Central memory CD8-positive, alpha-beta T cell (primary cell): ENCODE data around the gene COG1.
"Not testable (repeated sequence)": the region's sequence is repeated elsewhere in the genome, so short reads cannot be mapped to it uniquely, and the experiment has no call there.

Experiments
- ATAC-seq: fragments of 150-1000 bp; cut with Tn5 transposase; replicated peaks from 2 replicates; pipeline ENCODE4 v1.10.0; 2022; ENCODE audit warnings: mild to moderate bottlenecking, moderate FRiP score, moderate number of reproducible peaks; ENCODE audit not compliant: poor library complexity, severe bottlenecking; ENCODE audit errors: extremely low read depth
- DNase-seq, 2 donors: peaks; one replicate each; pipeline ENCODE4 v3.0.0; 2021; ENCODE audit warnings: low spot score in 2 of 2
- H3K27ac Mint-ChIP-seq: one replicate; pipeline ENCODE4 v1.8.0; 2022; ENCODE audit warnings: low read depth, mild to moderate bottlenecking, moderate library complexity, mixed read lengths
- H3K27me3 Mint-ChIP-seq: one replicate; pipeline ENCODE4 v1.8.0; 2022; ENCODE audit warnings: mixed read lengths
- H3K36me3 Mint-ChIP-seq: one replicate; pipeline ENCODE4 v1.8.0; 2022; ENCODE audit warnings: mild to moderate bottlenecking, moderate library complexity, mixed read lengths; ENCODE audit not compliant: insufficient read depth
- H3K4me1 Mint-ChIP-seq: one replicate; pipeline ENCODE4 v1.8.0; 2022; ENCODE audit warnings: mixed read lengths
- H3K4me3 Mint-ChIP-seq: one replicate; pipeline ENCODE4 v1.8.0; 2022; ENCODE audit warnings: mild to moderate bottlenecking, moderate library complexity, mixed read lengths
- H3K9me3 Mint-ChIP-seq: one replicate; pipeline ENCODE4 v1.8.0; 2022; ENCODE audit warnings: mixed read lengths

Gene COG1, protein sequence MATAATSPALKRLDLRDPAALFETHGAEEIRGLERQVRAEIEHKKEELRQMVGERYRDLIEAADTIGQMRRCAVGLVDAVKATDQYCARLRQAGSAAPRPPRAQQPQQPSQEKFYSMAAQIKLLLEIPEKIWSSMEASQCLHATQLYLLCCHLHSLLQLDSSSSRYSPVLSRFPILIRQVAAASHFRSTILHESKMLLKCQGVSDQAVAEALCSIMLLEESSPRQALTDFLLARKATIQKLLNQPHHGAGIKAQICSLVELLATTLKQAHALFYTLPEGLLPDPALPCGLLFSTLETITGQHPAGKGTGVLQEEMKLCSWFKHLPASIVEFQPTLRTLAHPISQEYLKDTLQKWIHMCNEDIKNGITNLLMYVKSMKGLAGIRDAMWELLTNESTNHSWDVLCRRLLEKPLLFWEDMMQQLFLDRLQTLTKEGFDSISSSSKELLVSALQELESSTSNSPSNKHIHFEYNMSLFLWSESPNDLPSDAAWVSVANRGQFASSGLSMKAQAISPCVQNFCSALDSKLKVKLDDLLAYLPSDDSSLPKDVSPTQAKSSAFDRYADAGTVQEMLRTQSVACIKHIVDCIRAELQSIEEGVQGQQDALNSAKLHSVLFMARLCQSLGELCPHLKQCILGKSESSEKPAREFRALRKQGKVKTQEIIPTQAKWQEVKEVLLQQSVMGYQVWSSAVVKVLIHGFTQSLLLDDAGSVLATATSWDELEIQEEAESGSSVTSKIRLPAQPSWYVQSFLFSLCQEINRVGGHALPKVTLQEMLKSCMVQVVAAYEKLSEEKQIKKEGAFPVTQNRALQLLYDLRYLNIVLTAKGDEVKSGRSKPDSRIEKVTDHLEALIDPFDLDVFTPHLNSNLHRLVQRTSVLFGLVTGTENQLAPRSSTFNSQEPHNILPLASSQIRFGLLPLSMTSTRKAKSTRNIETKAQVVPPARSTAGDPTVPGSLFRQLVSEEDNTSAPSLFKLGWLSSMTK

GRCh38 chr17:73192894-73193701 is at the start of gene COG1:
Gene COG1 (plus strand): TSS chr17:73193055. CDS start chr17:73193070, 15 bp downstream.
- no peaks in the 10 kb centered on the region for H3K27me3 Mint-ChIP-seq
- H3K9me3 Mint-ChIP-seq, result no peaks in the 10 kb centered on the region
- H3K36me3 Mint-ChIP-seq, result peaks cover 21% of the 10 kb centered on the region
- ATAC-seq (peak; percentile 90), DNase-seq (peak; percentile 25 to 57)
- peak within 1 kb of the TSS; percentile 98 for H3K4me3 Mint-ChIP-seq
- peak within 1 kb of the TSS; percentile 95 for H3K27ac Mint-ChIP-seq
- peaks cover 15% of the 10 kb centered on the region for H3K4me1 Mint-ChIP-seq

- H3K4me1 Mint-ChIP-seq, result peaks cover 15% of the 10 kb centered on the region
- not testable (repeated sequence) for H3K27ac Mint-ChIP-seq, H3K27me3 Mint-ChIP-seq, DNase-seq, H3K36me3 Mint-ChIP-seq, H3K4me3 Mint-ChIP-seq, ATAC-seq, H3K9me3 Mint-ChIP-seq
Observed at GRCh38 chr17:73144209-73144608, 48.6 kb upstream of the COG1 start.

DNA sequence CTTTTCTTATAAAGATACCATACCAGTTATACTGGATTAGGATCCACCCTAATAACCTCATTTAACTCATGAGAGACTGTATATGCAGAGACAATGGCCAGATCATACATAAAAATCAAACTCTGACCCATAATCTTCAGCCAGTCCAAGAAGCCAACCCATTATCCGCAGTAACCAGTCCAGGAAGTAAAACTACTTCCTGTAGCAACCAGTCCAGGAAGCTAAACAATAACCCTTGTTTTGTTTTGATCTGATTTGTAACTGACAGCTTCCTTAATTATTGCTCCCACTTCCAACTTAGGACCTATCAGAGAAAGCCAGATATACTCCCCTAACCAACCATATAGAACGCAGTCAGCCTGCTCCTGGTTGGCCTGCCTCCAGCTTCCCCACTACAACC is 47.2 kb upstream of the COG1 start:
- Mint-ChIP-seq H3K27me3 (peaks cover 6% of the 10 kb centered on the region), H3K27ac (no peak overlapping the region), H3K36me3 (peaks cover 4% of the 10 kb centered on the region), H3K4me3 (no peak overlapping the region), H3K4me1 (peaks cover 15% of the 10 kb centered on the region), H3K9me3 (peaks cover 7% of the 10 kb centered on the region)
- no peak for ATAC-seq
- no peak for DNase-seq

GRCh38 chr17:73147791-73148190 is 45.1 kb upstream of the COG1 start:
- H3K4me1 Mint-ChIP-seq, result peaks cover 12% of the 10 kb centered on the region
- H3K9me3 Mint-ChIP-seq, H3K4me3 Mint-ChIP-seq, H3K36me3 Mint-ChIP-seq, ATAC-seq, DNase-seq: not testable (repeated sequence)
- peaks cover 27% of the 10 kb centered on the region for H3K27me3 Mint-ChIP-seq
- peak overlapping the region; percentile 67 for H3K27ac Mint-ChIP-seq

DNA sequence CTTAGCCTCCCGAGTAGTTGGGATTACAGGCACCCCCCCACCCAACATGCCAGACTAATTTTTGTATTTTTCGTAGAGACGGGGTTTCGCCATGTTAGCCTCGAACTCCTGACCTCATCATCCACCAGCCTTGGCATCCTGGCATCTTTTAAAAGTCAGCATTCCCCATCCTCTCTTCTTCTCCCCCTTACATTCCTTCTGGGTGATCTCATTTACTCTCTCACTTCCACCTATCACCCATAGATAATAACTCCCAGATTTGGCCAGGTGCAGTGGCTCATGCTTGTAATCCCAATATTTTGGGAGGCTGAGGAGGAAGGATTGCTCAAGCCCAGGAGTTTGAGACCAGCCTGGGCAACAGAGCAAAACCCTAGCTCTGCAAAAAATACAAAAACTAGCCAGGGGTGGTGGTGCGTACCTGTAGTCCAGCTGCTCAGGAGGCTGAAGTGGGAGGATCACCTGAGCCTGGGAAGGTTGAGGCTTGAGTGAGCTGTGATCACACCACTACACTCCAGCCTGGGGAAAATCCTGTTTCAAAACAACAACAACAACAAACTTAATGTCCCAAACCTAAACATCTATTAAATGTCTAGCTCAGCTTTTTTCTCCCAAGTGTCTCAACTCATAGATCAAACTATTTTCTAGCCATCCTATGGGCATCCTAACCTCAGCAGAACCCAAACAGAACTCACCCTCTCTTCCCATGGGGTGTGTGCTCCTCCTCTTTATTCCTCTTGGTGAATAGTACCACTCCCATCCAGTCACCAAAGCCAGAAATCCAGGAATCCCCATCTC is 44.1 kb upstream of the COG1 start:
- Mint-ChIP-seq H3K4me1 (peaks cover 3% of the 10 kb centered on the region), H3K9me3 (peaks cover 7% of the 10 kb centered on the region), H3K27ac (peak overlapping the region; percentile 67), H3K27me3 (peaks cover 29% of the 10 kb centered on the region), H3K36me3 (peaks cover 6% of the 10 kb centered on the region), H3K4me3 (no peak overlapping the region)
- ATAC-seq (no peak), DNase-seq (no peak)

DNA sequence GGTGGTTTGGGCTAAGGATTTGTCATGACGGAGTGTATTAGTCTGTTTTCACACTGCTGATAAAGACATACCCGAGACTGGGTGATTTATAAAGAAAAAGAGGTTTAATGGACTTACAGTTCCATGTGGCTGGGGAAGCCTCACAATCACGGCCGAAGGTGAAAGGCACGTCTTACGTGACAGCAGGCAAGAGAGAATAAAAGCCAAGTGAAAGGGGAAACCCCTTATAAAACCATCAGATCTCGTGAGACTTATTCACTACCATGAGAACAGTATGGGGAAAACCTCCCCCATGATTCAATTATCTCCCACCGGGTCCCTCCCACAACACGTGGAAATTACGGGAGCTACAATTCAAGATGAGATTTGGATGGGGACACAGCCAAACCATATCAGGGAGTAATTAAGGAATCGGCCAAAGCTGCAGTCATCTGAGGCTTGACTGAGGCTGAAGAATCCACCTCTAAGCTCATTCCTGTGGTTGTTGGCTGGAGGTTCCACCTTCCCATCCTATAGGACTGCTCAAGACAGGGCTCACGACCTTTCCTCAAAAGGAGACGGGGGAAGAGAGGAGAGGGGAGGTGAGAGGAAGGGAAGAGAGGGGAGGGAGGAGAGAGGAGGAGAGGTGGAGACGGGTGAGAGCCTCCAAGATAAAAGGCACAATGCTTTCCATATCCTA is 42.1 kb upstream of the COG1 start:
- not testable (repeated sequence) for H3K27ac Mint-ChIP-seq, H3K36me3 Mint-ChIP-seq, H3K4me3 Mint-ChIP-seq, H3K9me3 Mint-ChIP-seq, H3K4me1 Mint-ChIP-seq, DNase-seq, ATAC-seq
- H3K27me3 Mint-ChIP-seq, result peaks cover 47% of the 10 kb centered on the region

DNA sequence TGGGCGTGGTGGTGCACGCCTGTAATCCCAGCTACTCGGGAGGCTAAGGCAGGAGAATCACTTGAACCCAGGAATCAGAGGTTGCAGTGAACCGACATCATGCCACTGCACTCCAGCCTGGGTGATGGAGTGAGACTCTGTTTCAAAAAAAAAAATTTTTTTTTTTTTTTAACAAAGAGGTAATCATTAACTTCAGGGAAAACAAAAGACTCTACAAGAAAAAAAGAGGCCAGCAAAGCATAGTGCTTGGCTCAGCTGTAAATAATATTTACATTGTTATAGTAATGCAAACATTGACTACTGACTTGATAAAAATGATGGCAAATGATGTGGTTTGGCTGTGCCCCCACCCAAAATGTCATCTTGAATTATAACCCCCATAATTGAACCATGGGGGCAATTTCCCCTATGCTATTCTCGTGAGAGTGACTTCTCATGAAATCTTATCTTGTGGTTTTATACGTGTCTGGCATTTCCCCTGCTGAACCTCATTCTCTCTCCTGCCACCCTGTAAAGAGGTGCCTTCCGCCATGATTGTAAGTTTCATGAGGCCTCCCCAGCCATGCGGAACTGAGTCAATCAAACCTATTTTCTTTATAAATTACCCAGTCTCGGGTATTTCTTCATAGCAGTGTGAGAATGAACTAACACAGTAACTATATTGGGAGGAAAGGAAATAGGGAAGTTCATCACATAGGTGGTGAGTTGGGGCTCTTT is 40.8 kb upstream of the COG1 start:
- Mint-ChIP-seq H3K27ac (no peak overlapping the region), H3K9me3 (no peaks in the 10 kb centered on the region), H3K4me1 (peaks cover 6% of the 10 kb centered on the region), H3K27me3 (peaks cover 57% of the 10 kb centered on the region), H3K4me3 (no peak overlapping the region), H3K36me3 (peaks cover 6% of the 10 kb centered on the region)
- ATAC-seq, result no peak
- no peak for DNase-seq

DNA sequence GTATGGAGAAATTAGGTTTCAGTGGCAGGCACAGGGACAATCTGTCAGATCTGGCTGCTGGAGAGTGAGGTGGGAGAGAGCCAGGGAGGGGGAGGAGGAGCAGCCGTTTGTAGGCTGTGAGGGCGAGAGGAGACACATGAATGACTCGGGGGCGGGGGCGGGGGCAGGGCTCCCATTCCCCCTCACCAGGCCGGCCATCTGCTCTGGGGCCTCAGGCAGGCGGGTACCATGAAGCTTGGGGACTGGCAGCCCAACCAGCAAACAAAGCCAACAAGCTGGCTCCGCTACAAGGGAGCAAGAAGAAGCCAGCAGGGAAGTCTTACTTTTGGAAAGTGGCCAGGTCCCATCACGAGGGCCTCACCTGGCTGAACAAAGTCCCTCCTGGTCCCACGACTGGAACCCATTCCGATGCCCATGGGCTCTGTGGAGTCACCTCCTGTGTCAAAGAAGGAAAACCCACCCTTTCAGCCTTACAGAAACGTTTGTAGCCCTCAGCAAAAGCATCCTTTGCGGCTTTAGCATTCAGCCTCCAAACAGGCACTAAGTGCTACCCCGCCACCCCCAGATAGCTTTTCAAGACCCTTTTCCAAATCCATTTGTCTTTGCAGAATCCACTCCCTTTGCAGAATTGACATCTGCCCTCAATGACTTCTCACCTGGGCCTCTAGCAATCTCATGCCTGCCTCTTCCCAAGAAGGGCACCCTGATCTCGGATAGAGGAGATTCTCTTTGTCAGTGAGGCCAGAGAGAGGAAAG is 37.3 kb upstream of the COG1 start:
- no peak overlapping the region for H3K4me3 Mint-ChIP-seq
- no peaks in the 10 kb centered on the region for H3K9me3 Mint-ChIP-seq
- DNase-seq (no peak), ATAC-seq (no peak)
- H3K27ac Mint-ChIP-seq, result no peak overlapping the region
- peaks cover 76% of the 10 kb centered on the region for H3K27me3 Mint-ChIP-seq
- peaks cover 1% of the 10 kb centered on the region for H3K36me3 Mint-ChIP-seq
- peaks cover 6% of the 10 kb centered on the region for H3K4me1 Mint-ChIP-seq

GRCh38 chr17:73156166-73156840 is 36.6 kb upstream of the COG1 start:
- H3K4me1 Mint-ChIP-seq, result peaks cover 6% of the 10 kb centered on the region
- ATAC-seq (peak; percentile 56), DNase-seq (peak in 1 of 2 donors; percentile 32)
- H3K36me3 Mint-ChIP-seq, result peaks cover 1% of the 10 kb centered on the region
- no peak overlapping the region for H3K4me3 Mint-ChIP-seq
- H3K9me3 Mint-ChIP-seq, result no peaks in the 10 kb centered on the region
- H3K27ac Mint-ChIP-seq, result no peak overlapping the region
- peaks cover 76% of the 10 kb centered on the region for H3K27me3 Mint-ChIP-seq
